Body of pancreas (tissue), 4 donors: ENCODE measurements around the gene CELSR3. TPM values are rescaled to one million over a fixed set of nuclear protein-coding genes. Genes with fewer than 3 reads are reported as not detected.

ENCODE experiments used
- ATAC-seq: fragments of 150-250 bp; one replicate; pipeline ENCODE4 v1.9.1; 2016
- DNase-seq, 4 donors: peaks; one replicate each; pipeline ENCODE4 v3.0.0-alpha.2; 2019
- H3K27ac ChIP-seq, 4 donors: fragments of 200-600 bp; sonication (generic); 1 replicate in 3 of 4; 2 replicates in 1 of 4; pipeline versions ENCODE4 v1.5.1 to v1.6.1; 2016 to 2019; ENCODE audit warnings: mild to moderate bottlenecking in 1 of 4, mixed read lengths in 1 of 4, moderate library complexity in 1 of 4
- H3K27me3 ChIP-seq, 2 donors: fragments of 200-600 bp; sonication (generic); one replicate each; pipeline ENCODE4 v1.6.0; 2016; ENCODE audit warnings: mild to moderate bottlenecking in 1 of 2
- H3K36me3 ChIP-seq, 2 donors: fragments of 200-600 bp; sonication (generic); replicated peaks in 1 of 2; 2 replicates each; pipeline ENCODE4 v1.5.1; 2016; ENCODE audit warnings: low read depth in 2 of 2; ENCODE audit not compliant: insufficient read depth in 1 of 2
- H3K4me1 ChIP-seq: fragments of 200-600 bp; sonication (generic); one replicate; pipeline ENCODE4 v1.6.0; 2016
- H3K4me3 ChIP-seq, 2 donors: fragments of 200-600 bp; sonication (generic); 1 replicate in 1 of 2; 2 replicates in 1 of 2; pipeline ENCODE4 v1.5.1; 2016 to 2019
- H3K9me3 ChIP-seq, 3 donors: fragments of 200-600 bp; sonication (generic); 1 replicate in 2 of 3; 2 replicates in 1 of 3; pipeline ENCODE4 v1.5.1; 2016
- POLR2A ChIP-seq, 3 donors: fragments of 450-650 bp; IDR thresholded peaks; one replicate each; pipeline ENCODE4 v1.6.1; 2016; ENCODE audit warnings: antibody characterized with exemption in 3 of 3, mild to moderate bottlenecking in 2 of 3
- WGBS, 2 donors: methylation state at CpG; one replicate each; pipeline ENCODE4 v1.1.5; 2017; 5-methylcytosine and 5-hydroxymethylcytosine counted together
- intact Hi-C: fragments of 100-400 bp; cut with DNase I; formaldehyde crosslinking; loops from one replicate; pipeline ENCODE4 v1.15.1; 2023
- total RNA-seq, 2 donors: library from RNA; depleted of rRNA; stranded (reverse); fragments of >200 nt; gene quantifications; one replicate each; pipeline ENCODE4 v1.1.0, GENCODE V29; 2016
- TF ChIP-seq, protein P1 (sequence below), 7 experiments: fragments of 450-650 bp in 4 of 7; fragments of 200-600 bp in 3 of 7; sonication (generic) in 3 of 7; IDR thresholded peaks; one replicate each; pipeline ENCODE4 v1.5.1; 2016 to 2019; ENCODE audit warnings: antibody characterized with exemption in 7 of 7

Gene CELSR3
- total RNA-seq, 2 donors from 2014 or later, result 0.66 to 2.6 TPM

DNA sequence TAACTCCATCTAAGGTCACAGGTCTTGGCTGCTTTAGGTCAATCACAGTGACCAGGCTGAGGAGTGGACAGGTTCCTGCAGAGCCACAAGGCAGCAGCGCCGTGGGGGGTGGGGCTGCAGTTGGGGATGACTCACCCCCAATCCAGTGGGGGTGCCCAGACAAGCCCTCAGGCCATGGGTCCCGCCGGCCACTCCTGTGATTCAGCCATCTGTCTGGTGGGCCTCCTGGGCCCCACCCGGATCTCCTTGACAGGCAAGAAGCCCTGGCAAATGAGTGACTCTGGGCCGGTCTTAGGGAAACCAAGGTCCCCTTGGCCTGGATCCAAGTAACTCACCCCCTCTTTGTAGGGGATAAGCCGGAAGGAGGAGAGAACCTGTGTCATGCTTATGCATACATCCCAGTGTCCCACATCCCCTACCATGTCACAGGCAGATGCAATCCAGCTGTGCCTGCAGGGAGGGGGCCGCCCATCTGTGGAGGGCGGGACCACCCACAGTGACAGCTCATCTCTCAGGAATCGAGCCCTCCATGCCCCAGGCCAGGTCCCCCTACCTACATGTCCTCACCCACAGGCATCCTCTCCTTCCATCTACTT, 67.1 kb downstream of the CELSR3 start:
- H3K27ac ChIP-seq, result no peak overlapping the region
- ATAC-seq (peak; percentile 22), DNase-seq (peak; percentile 26 to 37 (median 28))
- peaks cover 13% of the 10 kb centered on the region for H3K4me1 ChIP-seq
- intact Hi-C loops, result no loop called here
- WGBS, 2 donors, result 26 to 27% methylated on average over 9 to 10 of the region's 10 CpGs
- H3K4me3 ChIP-seq, result no peak overlapping the region
- no peak for TF ChIP-seq POLR2A (IDR thresholded peaks at IDR 0.05)
- TF ChIP-seq, protein P1, sequence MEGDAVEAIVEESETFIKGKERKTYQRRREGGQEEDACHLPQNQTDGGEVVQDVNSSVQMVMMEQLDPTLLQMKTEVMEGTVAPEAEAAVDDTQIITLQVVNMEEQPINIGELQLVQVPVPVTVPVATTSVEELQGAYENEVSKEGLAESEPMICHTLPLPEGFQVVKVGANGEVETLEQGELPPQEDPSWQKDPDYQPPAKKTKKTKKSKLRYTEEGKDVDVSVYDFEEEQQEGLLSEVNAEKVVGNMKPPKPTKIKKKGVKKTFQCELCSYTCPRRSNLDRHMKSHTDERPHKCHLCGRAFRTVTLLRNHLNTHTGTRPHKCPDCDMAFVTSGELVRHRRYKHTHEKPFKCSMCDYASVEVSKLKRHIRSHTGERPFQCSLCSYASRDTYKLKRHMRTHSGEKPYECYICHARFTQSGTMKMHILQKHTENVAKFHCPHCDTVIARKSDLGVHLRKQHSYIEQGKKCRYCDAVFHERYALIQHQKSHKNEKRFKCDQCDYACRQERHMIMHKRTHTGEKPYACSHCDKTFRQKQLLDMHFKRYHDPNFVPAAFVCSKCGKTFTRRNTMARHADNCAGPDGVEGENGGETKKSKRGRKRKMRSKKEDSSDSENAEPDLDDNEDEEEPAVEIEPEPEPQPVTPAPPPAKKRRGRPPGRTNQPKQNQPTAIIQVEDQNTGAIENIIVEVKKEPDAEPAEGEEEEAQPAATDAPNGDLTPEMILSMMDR (IDR thresholded peaks at IDR 0.05), result no peak
- H3K9me3 ChIP-seq, result no peaks in the 10 kb centered on the region
- no peaks in the 10 kb centered on the region for H3K27me3 ChIP-seq
- H3K36me3 ChIP-seq, result peaks cover 7 to 21% of the 10 kb centered on the region in 2 donors

DNA sequence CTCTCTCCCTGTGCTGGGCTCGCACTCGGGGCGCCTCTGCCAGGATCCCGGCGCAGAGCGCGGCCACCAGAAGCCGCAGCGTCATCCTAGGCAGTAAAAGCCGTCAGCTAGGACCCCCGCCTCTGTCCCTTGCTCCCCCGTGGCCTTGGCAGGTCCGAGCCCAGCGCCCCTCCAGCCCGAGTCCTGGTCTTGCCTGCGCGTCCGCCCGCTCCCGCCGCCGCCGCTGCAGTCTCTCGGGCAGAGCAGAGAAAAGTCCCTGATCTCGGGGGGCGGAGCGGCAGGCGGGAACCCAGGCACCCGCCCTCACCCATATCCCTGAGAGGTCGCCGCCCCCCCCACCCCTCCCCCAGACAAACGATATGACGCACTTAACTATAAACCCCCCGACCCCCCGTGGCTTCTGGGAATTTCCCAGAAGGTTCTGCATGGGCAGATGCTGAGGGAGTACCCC, 67.6 kb downstream of the CELSR3 start, which contains the start of gene COL7A1:
TSS of gene COL7A1 (minus strand) at position 255 of the 451 bp plus-strand sequence. CDS start at position 85, 170 bp downstream.
- ATAC-seq, result peak; percentile 17

DNA sequence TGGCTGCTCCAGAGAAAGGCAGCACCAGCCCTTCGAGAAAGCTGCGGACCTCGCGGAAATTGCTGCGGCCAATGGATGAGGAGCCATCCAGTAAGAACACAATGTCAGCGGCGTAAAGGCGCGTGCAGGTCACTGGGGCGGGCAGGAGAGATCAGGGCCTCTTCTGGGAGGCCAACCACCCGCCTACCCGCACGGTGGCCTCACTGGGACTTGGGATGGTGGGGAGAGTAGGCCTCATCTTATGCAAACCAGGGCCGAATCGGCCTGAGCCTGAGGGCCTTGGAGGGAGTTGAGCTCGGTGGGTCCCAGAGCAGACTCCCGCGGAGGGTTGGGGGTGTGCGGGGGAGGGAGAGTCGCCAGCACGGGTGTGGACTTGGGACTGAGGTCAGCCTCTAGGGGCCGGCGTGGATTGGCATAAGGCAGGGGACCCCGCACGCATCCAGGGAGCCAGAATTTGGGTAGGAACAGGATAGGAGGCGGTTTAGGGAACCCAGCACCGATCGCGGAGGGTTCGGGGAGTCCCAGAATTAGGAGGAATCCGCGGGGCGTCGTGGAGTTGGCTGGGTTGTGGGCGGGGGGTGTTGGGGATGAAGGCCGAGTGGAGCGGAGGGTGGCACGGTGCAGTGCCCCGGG, 68.2 kb downstream of the CELSR3 start:
- ATAC-seq (no peak), DNase-seq (no peak)
- 43 to 45% methylated on average over 30 to 39 of the region's 39 CpGs for WGBS, 2 donors
- intact Hi-C loops, result no loop called here
- TF ChIP-seq, protein P1 (IDR thresholded peaks at IDR 0.05), result no peak
- TF ChIP-seq POLR2A (IDR thresholded peaks at IDR 0.05), result no peak
- H3K27ac ChIP-seq, result no peak overlapping the region
- H3K36me3 ChIP-seq, result peaks cover 2 to 11% of the 10 kb centered on the region in 2 donors
- no peaks in the 10 kb centered on the region for H3K27me3 ChIP-seq
- H3K9me3 ChIP-seq, result no peaks in the 10 kb centered on the region
- H3K4me3 ChIP-seq, result no peak overlapping the region
- peaks cover 13% of the 10 kb centered on the region for H3K4me1 ChIP-seq

More for the DNA sequence above, 67.6 kb downstream of the CELSR3 start, which contains the start of gene COL7A1:
- no peak for DNase-seq
- Histone ChIP-seq H3K27ac (no peak within 1 kb of the TSS), H3K9me3 (no peaks in the 10 kb centered on the region), H3K4me3 (no peak within 1 kb of the TSS), H3K4me1 (peaks cover 13% of the 10 kb centered on the region), H3K36me3 (peaks cover 6 to 15% of the 10 kb centered on the region in 2 donors), H3K27me3 (no peaks in the 10 kb centered on the region)
- intact Hi-C loops, result no loop called here
- TF ChIP-seq POLR2A (IDR thresholded peaks at IDR 0.05), result no peak
- TF ChIP-seq, protein P1 (IDR thresholded peaks at IDR 0.05), result no peak
- WGBS, 2 donors, result 4% methylated on average over 34 of the region's 35 CpGs; no CpG with 5 or more reads in 1 of the 2 donors

DNA sequence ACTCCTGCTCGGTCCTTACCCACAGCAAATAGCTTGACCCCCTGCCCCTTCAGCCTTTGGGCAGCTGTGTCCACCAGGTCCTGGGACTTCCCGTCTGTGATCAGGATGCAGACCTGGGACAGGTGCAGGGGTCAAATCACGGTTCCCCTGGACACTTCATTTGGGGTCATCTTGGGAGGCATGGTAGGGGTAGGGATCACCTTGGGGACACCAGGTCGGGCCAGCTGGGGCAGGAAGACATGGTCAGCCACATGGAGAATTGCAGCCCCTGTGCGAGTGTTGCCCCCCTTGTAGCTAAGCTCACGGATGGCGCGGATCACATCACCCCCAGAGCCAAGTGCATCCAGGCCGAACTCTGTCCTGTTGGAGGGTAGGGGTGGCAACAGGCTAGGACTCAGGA, 69.3 kb downstream of the CELSR3 start:
- ATAC-seq (no peak), DNase-seq (no peak)
- TF ChIP-seq POLR2A (IDR thresholded peaks at IDR 0.05), result no peak
- TF ChIP-seq, protein P1 (IDR thresholded peaks at IDR 0.05), result no peak
- Histone ChIP-seq H3K4me3 (no peak overlapping the region), H3K27ac (no peak overlapping the region), H3K4me1 (peaks cover 13% of the 10 kb centered on the region), H3K27me3 (no peaks in the 10 kb centered on the region), H3K9me3 (no peaks in the 10 kb centered on the region), H3K36me3 (peaks cover 0 to 2% of the 10 kb centered on the region in 2 donors)
- intact Hi-C loops, result no loop called here
- 83% methylated on average over 9 of the region's 9 CpGs; no CpG with 5 or more reads in 1 of the 2 donors for WGBS, 2 donors
